HG03039 (cell line): ENCODE measurements around the gene ARL5B.

ENCODE experiments used
- ATAC-seq: cut with Tn5 transposase; IDR thresholded peaks from one replicate; pipeline ENCODE4 v1.9.1; 2021; ENCODE audit warnings: mild to moderate bottlenecking, moderate library complexity; ENCODE audit not compliant: unreplicated experiment

Gene ARL5B

GRCh38 chr10:18699849-18700840 is 40.9 kb downstream of the ARL5B start:
- ATAC-seq: no peak

GRCh38 chr10:18703521-18703920 is 44.3 kb downstream of the ARL5B start:
- no peak for ATAC-seq

- no peak for ATAC-seq
Measured at GRCh38 chr10:18710201-18710653, 51.0 kb downstream of the ARL5B start.

GRCh38 chr10:18713077-18713476 is 53.8 kb downstream of the ARL5B start:
- ATAC-seq: no peak

GRCh38 chr10:18718991-18719390 is 59.8 kb downstream of the ARL5B start:
- ATAC-seq: no peak

- ATAC-seq: no peak
Measured at GRCh38 chr10:18719811-18720210, 60.6 kb downstream of the ARL5B start.

- ATAC-seq: no peak
Measured at GRCh38 chr10:18721067-18721466, 61.8 kb downstream of the ARL5B start.

- ATAC-seq: no peak
Measured at GRCh38 chr10:18723801-18724200, 64.6 kb downstream of the ARL5B start.
